GM11168 (cell line): ENCODE data around the gene PNPLA7.
"Not testable (repeated sequence)": the region's sequence is repeated elsewhere in the genome, so short reads cannot be mapped to it uniquely, and the experiment has no call there.

ENCODE experiments used
- in situ Hi-C: fragments of 300-500 bp; cut with MboI; formaldehyde crosslinking; loops from one replicate; pipeline ENCODE4 v1.12.0; 2022; ENCODE audit warnings: low sequenced_read_pairs; ENCODE audit not compliant: unreplicated experiment

The PNPLA7 gene

GRCh38 chr9:137452761-137453642 is 97.2 kb downstream of the PNPLA7 start:
- in situ Hi-C loops: no loop called here

DNA sequence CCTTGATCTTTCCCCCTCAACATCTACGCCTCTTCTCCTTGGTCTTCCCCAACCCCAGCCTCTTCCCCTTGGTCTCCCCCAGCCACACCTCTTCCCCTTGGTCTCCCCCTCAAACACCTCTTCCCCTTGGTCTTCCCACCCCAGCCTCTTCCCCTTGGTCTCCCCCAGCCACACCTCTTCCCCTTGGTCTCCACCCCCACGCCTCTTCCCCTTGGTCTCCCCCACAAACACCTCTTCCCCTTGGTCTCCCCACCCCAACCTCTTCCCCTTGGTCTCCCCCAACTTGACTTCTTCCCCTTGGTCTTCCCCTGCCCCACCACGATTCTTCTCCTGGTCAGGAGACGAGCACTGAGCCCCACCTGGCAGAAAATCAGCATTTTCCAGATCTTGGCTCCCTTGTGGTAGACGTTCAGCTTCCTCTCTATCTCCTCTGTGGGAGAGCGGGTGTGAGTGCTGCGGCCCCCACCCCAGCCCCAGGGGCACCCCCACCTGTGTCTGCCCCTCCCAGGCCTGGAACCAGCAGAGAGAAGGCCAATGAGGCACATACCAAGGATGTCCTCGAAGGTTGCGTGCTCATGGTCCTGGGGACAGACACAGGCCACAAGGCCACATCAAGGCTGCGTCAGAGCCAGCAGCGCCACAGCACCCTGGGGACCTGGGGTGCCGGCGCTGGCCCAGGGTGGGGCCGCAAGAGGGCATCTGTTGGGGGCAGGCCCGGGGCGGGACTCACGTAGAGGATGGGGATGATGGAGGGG is 98.0 kb downstream of the PNPLA7 start:
- in situ Hi-C loops: no loop called here

GRCh38 chr9:137451264-137452005 is 98.8 kb downstream of the PNPLA7 start:
- in situ Hi-C loops: not testable (repeated sequence)

GRCh38 chr9:137450539-137451222 is 99.5 kb downstream of the PNPLA7 start:
- in situ Hi-C loops: not testable (repeated sequence)

GRCh38 chr9:137449931-137450538 is 100.2 kb downstream of the PNPLA7 start:
- in situ Hi-C loops: no loop called here

DNA sequence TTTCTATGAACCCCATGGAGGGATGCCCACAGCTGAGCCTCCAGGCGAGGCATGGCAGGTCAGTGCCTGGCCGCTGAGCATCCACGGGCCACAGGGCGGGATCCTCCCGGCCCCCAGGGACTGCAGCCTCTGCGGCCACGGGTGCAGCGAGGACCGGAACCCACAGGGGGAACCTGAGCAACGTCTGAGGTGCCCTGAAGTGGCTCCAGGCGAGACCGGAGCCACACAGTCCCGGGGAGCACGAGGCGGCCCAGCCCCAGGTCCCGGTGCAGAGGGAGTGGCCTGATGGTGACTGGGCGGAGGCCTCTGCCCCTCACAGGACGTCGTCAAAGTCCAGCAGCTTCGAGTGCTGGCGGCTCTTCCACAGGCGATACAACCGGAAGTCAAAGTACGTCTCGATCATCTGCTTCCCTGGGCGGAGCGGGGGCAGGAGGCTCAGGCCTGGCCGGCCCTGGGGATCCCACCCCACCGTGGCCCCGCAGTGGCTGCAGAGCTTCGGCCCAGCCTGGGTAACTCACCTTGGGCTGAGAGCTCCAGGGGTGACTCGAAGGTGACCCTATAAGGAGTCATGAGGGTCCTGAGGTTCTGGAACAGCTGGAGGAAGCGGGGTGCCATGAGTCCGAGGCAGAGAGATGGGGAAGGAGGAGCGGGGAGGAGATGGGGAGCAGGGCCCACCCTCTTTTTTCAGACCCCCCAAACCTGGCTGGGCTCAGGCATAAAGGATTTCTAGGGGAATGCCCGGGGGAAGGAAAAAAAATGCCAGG is 100.9 kb downstream of the PNPLA7 start:
- in situ Hi-C loops: no loop called here

DNA sequence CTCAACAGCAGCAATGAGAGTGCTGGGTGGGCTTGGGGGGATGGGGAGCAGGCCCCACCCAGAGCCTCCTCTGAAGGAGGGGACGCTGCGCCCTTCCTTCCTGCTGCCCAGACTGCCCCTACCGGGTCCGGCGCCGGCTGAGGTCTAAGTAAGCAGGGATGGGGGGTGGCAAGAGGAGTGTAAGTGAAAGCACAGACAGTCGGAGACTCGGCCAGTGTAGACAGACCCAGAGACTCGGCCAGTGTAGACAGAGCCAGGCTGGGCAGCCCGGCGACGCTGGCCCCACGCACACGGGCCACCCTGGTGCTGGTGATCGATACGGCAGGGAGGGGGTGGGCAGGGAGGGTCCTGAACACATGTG is 101.6 kb downstream of the PNPLA7 start:
- in situ Hi-C loops: no loop called here

- in situ Hi-C loops: no loop called here
Observed at GRCh38 chr9:137447722-137448601, 102.2 kb downstream of the PNPLA7 start.

DNA sequence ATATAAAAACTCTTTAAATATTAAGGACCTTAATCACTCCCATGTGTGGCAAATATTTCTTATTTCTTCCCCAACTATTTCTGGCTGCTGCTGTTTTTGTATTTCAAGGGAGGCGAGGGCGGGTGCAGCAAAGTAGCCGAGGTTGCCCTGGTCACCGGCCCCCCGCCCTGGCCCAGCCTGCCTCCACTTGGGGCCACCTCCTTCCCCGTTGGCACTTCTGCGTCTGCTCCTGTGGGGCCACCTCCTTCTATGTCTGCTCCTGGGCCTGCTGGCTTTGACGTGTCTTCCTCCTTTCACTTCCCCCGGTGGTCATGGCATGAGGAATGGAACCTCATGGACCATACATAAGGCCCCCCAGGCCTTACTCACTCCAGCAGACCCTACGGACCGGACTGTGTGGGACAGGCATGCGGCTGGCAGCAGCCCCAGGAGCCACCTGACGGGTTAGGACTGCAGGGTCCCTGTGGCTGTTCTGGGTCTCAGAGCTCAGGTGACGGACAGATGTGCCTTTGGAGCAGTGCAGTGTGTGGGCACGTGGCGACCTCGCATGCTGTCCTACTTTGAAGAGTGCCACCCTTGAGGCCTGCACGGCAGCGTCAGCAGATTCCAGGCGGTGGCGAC is 103.2 kb downstream of the PNPLA7 start:
- in situ Hi-C loops: no loop called here

GRCh38 chr9:137445930-137446431 is 104.2 kb downstream of the PNPLA7 start:
- in situ Hi-C loops: no loop called here

GRCh38 chr9:137445275-137445807 is 104.9 kb downstream of the PNPLA7 start:
- in situ Hi-C loops: no loop called here

- in situ Hi-C loops: no loop called here
Observed at GRCh38 chr9:137444106-137444790, 106.0 kb downstream of the PNPLA7 start.

DNA sequence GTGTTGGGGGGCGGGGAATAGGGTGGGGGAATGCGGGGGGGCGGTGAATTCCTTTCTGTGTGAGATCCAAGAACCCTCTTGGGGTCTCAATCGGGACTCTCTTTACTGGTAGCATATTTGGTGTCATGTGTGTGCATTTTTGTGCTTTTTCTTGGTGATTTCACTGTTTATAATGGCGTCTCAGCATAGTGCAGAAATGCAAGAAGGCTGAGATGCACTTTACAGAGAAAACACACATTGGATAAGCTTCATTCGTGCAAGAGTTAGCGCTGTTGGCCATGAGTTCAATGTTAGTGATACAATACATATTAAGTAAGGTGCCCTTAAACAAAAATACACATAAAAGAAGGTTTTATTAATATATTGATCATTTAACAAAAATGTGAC is 108.3 kb downstream of the PNPLA7 start:
- in situ Hi-C loops: no loop called here

DNA sequence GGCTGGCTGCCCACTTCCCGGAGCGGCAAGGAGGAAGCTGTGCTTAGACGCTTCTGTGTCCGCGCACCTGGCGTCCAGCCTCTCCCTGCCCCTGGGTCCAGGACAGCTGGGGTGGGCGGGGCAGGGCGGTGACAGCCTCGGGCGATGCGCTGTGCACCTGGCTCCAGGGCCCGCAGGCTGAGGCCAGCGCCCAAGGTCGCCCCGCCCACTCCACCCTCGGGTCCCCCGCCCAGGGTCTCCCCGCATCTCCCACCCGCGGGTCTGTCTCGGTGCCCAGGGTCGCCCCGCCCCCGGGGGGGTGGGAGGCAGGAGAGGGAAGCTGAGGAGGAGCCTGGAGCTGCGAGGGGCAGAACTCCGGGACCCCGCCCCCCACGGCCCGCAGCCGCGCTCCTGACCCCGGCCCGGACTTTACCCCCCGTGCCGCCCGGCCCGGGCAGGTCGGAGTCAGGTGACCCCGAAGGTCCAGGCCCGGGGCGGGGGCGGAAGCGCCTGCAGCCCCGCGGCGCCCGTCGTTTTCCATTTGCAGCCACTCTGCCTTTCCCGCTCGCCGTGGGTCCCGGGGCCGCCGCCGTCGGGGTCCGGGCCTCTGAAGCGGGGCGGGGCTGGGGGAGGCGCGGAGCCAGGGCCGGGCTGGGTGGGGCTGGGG is 108.8 kb downstream of the PNPLA7 start, which contains the start of gene ENTPD8:
Gene ENTPD8 (minus strand): TSS at position 69 of the 646 bp plus-strand sequence. CDS start 3,072 bp downstream, outside the sequence.
- in situ Hi-C loops: no loop called here

- in situ Hi-C loops: no loop called here
Observed at GRCh38 chr9:137439158-137439714, 111.0 kb downstream of the PNPLA7 start.
